Measurements from ENCODE around the gene ACOT7.

Gene ACOT7

DNA sequence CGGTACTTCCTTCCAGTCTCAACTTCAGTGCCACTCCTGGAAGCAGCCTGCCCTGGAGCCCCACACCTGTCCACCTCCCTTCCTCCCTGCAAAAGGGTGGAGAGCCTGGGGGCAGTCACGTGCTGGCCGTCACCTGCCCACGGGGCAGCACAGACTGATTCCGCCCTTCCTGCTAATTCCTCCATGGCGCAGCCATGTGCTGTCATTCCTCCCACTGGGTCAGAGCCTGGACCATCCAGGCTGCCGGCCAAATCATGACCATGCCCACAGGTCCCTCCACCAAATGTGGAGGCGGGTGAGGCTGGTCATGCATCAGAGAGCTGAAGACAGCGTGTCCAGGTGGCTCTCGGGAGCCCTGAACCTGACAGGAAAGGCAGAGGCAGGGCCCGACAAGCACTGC, 108.2 kb downstream of the ACOT7 start:
- DNase-seq (ENCODE audit: low spot score): no peak

DNA sequence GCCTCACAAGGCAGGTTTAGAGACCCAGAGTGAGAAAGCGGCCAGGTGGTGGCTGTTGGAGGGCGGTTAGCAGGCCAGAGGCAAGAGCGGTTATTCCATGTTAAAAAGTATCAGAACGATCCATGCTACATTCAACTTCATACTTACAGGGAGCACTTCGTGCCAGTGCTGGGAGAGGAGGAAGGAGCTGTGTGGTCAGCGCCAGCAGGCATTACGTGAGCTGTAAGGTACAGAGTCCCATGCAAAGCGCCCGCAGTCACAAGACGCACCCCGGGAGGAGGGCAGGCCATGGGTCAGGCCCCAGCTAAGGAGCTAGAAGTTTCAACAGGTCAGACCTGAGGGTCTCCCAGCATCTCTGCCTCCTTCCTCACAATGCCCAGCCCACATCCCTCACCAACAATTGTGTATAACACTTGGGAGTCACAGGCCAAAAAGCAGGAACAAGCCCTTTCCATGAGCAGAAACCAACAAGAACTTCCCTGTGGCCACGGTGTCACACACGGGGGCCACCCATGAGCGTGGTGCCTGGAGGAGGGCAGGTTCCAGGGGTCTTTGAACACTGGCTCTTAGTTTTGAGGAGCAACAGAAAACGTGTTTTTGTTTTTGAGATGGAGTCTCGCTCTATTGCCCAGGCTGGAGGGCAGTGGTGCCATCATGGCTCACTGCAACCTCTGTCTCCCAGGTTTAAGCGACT, 110.8 kb downstream of the ACOT7 start:
- DNase-seq (ENCODE audit: low spot score): no peak

DNA sequence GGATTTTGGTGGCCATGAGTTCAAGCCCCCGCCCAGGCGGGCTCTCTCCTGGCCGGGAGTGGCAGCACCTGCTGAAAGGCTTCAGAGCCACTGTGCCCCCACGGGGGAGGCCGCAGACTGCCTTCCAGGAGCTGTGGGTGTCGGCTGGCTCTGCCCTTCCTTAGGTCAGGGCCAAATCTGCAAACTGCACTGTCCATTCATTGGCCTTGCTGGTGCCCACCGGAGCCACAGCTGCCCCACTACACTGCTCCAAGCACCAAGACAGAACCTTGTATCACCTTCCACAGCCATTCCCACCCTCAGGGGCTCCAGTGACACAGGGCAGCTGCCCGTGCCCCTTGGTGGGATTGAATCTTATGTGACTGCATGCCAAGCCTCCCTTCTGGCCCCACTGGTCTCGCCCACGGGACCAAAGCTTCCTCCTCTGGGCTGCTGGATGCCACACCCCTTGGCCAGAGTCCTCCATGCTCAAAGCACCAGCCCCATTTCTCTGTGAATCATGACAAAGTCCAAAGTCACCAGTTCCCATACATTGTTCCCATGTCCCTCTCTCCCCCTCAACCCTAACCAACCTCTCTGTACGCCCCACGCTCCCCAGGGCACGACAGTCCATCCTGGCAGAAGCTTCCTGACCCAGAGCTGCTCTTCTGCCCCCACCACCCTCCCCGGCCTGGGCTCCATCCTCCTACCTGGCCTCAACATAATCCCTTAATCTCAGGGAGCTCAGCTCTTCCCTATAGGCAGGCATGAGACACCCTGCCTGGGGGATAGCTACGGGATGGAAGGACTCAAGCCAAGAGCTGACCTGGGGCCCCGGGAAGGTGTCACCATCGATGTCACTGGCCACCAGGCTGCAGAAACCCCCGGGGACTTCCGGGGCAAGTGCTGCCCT, 111.8 kb downstream of the ACOT7 start:
- DNase-seq (ENCODE audit: low spot score): no peak

DNA sequence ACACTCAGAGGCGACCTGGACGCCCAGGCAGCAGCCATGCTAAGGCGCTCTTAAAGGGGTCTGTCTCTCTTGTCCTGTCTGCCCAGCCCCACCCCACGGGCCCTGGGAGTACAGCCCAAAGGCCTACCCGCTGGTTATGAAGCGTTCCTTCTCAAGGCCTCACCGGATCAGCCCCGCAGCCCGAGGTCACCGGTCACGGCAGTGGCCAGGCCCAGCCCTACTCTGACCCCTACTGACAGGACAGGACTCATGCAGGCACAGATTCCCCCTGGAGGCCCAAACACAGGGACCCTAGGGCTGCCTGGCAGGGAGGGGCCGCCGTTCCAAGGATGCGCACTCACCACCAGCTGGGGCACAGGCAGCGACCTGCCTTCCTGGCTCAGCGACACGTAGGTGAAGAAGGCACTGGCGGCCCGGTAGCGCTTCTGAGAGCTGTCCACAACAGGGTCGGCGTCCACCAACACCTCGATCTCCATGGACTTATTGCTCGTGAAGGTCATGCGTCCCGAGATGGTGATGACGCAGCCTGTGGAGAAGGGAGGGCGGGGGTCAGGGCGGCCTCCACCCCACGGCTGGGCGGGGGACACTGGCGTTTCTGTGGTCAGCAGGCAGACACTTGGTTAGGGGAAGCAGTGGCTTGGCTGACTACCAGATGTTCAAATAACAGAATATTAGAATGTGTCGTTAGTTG, 112.7 kb downstream of the ACOT7 start:
- DNase-seq (ENCODE audit: low spot score): no peak

DNA sequence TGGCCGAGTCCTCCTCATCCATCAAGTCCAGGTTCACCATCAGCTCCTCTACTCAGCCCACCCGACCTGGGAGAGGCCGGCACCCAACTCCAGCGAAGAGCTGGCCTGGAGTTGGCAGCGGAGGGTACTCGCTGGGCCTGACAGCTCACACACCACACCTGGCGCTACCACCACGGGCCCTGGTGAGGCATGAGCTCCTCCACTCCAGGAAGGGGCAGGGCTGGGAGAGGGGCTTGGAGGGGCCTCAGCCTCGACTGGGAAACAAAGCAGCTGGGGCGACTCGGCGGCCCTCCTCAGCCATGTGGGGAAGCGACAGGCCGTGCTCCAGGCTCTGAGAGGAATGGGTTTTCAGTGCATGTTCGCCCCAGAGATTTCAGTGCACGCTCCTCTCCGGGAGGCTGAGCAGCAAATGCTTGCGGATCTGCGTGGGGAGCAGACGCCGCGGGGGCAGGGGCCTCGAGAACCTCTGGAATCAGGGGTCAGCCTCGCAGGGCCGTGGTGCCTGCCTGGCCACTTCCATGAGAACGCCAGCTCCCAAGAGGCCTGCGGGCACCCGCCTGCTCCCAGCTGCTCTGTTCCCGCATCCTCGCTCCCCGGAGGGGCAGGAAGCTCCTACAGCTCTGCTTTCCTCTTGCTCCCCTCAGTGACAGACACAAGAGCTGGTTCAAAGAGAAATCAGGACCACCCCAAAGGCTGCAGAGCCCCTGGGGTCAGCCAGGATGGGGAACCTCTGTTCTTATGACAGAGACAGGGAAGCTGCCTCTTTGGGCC, 113.8 kb downstream of the ACOT7 start:
- no peak for DNase-seq (ENCODE audit: low spot score)

DNA sequence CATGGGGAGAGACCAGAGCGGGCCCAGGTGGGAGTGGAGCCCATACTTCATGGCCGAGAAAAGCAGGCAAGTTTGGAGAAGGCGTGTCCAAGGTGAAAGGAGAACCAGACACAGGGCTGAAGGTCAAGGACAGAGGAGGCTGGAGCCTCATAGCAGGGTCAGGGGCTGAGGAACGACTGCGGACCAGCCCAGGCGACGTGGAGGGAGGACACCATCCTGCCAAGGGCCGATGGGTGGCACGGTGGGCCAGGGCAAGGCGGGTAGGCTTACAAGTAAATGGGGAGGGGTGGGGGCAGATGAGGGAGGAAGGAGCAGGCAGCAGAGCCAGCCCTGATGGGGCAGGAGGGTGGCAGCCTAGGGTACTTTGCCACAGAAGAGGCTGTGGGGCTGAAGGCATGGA, 114.5 kb downstream of the ACOT7 start:
- DNase-seq (ENCODE audit: low spot score): no peak

DNA sequence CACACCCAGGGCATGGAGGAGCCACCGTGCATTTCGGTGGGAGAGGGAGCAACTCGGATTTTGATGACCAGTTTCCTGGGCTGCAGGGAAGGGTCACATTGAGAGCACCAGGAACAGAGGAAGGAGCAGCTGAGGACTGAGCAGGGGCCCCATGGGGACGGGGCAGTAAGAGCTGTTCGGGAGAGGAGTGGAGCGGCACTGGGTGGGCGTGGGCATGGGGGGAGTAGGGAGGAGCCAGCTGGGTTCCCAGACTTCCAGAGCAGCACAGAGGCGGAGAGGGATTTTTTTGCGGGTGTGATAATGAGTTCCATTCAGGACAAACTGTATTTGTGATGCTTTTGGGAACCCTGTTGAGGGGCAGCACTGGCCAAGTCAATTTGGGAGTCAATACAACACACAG, 115.3 kb downstream of the ACOT7 start:
- DNase-seq (ENCODE audit: low spot score): no peak

DNA sequence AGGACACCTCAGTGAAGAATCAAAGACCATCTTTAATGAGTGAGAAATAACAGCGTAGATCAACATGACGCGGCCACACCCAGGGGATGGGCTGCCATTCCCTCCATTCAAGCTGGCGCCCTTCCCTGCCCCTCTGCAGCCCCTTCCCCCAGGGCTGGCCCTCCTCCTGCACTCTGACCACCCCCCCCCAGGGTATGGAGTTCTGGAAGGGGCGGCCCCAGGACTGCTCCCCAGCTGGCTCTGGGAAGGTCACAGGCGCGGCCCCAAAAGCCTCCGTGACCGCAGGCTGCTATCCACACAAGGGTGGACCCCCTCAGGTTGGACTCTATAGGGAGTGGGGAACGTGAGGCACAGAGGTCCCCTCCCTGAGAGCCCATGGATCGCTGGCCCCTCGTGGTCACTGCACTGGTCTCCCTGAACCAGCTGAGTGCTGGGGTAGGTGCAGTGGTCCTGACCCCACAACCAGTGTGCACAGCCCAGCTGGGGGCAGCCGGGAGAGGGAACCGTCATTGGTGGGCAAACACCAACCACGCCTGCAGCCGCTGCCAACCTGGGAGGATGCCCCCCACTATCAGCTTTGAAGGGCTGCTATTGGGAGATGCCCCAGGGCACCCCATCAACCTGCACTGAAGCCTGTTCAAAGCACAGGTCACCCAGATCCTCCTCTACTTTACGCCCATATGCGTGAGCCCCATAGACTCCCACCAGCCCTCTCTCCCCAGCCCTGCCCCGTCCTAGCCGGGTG, 116.6 kb downstream of the ACOT7 start:
- DNase-seq (ENCODE audit: low spot score): no peak

DNA sequence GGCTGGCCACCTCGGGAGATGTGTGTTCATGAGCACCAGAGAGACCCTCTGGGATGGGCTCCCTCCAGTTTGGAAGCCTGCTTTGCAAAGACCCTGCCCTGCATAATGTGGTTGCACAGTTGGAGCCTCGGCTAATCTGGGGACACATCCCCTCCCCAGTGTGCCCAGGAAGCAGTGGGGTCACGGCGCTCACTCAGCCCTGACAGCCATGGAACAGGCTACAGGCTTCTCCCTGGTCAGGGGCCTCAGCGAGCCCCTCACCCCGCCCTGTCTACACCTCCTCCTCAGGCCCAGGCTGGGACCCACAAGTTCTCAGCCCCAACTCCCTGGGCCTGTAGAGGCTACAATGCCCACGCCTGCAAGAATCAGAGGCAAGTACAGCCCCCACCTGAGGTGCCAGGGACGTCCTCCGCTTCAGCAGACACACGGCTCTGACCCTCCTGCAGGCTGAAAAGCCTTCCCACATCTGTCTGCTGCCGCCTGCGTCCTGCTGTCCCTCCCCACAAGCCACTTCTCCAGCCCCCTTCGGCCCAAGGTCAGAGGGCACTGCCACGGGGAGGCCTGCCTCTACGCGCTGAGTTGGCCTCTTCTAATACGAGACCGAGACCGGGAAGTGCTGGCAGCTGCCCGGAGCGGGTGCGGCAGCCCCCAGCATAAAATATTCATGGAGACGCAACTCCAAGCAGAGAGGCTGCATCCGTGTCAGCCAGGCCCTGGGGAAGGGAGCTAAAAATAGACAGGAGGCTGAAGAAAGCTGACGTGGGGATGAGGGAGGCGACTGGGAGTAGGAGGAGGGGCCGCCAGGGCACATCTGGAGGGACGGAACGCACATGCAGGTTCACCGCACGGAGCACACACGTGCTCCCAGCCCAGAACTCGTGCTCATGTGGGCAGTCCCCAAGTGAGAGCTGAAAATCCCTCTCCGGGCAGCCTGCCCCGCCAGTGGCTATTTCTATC, 117.5 kb downstream of the ACOT7 start:
- no peak for DNase-seq (ENCODE audit: low spot score)

DNA sequence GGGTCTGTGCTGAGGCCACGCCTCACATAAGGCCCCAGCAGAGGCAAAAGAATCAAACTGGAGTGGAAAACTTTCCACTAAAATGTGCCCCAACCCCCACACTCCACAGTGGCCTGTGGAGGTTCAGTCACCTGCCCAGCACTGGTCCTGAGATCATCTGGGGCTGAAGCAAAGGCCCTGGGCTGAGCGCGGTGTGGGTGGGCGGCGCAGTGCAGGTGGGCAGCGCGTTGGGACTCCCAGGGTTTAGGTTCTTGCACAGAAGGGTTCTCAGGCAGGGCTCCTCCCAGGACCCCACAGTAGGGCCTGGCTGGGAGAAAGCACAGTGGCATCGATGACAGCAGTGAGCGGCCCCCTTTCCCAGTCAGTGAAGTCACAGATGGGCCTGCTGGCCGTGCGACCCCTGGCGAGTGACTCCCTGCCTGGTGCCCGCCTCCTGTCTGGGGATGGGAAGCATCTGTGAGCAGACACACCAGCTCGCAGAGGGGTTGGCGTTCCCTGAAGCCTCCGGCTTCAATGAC, 118.9 kb downstream of the ACOT7 start:
- DNase-seq (ENCODE audit: low spot score): no peak

DNA sequence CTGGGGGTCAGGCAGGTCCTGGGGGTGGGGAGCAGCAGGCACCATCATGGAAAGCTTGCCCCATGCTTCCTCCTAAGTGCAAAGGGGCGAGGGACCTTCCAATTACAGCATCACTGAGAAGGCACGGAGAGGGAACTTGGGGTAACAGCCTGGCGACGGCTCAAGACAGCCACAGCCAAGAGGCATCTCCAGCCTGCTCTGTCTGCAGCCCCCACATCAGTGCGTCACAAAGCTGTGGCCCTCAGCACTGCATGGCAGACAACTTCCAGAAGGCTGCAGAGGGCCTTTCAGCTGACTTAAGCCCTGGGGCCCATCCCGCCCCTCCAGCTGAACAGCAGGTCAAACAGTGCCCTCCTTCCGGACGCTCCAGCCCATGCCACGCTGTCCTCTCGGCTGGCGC, 119.5 kb downstream of the ACOT7 start:
- DNase-seq (ENCODE audit: low spot score): no peak

DNA sequence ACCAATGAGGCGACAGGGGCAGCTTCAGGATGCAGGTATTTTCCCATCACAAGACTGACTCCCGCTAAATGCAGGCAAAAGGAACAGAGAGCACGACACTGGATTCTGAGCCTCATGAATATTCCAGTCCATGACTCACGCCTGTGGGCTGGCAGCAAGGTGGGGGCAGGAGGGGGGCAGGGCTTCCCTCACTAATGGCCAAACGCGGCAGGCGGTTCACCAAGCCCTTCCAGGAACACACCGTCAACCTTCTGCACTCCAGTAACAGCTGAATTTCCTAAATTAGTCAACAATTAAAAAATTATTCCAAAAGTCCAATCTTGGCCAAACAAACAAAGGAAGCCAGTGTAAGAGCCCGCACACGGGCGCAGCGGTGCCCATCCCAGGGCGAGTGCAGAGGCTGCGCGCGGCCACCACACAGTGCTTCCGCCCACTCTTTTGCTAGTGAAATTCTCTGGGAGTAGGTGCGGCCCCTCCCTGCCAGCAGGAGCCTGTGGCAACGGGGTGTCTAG, 120.1 kb downstream of the ACOT7 start:
- no peak for DNase-seq (ENCODE audit: low spot score)

DNA sequence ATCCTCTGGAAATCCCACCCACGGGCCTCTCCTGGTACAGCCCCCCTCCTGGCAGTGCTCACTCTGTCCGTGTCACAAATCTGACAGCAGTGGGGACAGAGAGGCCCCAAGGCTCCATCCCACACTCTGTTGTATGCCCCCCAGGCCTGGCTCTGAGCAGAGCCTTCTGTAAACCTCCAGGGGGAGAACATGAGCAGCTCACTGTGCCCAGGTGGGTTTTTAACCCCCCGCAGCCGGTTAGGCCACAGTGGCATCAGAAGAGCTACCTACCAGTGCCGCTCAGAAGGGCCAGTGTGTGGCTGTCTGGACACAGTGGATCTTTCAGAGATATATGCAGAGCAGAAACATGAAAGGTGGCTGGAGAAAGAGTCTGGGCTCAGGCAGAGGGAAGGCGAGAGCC, 120.7 kb downstream of the ACOT7 start:
- no peak for DNase-seq (ENCODE audit: low spot score)

DNA sequence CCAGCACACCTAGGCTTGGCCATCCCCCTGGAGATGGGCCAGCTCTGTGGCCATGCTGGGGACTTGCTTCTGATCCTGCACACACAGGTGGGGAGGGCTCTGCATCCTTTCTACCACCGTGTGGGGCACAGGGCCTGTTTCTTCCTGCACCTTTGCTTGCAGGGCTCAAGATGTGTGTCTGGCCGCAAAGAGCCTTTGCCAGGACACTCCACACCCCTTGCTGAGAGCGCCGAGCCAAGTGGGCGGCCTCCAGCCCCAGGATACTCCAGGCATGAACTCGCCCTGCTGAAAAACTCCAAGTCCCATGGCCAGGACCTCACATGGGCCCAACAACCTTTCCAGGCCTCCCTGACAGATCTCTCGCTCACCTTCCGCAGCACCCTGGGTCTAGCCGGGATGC, 121.1 kb downstream of the ACOT7 start:
- DNase-seq (ENCODE audit: low spot score): no peak

DNA sequence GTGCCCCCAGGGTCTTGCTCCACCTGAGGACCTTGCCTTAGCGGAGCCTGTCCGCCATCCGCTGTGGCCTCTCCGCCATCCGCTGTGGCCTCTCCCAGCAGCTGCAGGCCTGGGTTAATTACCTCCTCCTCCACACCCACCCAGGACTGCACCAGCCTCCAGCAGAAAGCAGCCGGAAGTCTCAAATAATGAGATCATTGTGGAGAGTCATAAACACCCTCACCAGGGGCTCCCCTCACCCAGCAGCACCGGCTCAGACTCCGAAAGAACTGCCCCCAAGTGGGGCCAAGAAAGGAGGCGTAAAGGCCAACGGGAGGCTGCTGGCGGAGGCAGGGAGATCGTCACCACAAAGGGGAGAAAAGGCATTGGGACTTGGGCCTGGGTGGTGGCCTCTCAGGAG, 122.0 kb downstream of the ACOT7 start:
- DNase-seq (ENCODE audit: low spot score): no peak

DNA sequence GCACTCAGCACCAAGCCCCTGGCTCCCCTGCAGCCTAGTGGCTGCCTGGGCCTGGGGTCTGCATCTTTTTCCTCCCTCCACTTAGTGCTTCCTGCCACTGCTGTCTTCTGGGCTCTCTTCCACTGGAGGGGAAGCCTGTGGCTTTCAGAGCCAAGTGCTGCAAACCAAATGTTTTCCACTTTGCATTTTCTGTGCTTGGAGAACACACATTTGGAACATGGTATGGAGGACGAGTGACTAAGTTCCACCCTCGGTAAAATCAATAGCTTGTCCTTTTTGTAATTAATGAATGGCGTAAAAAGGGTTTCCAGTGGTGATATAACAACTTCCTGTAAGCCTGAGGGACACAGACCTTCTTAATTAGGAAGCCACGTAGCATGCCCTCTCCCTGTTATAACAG, 122.6 kb downstream of the ACOT7 start:
- DNase-seq (ENCODE audit: low spot score): no peak

DNA sequence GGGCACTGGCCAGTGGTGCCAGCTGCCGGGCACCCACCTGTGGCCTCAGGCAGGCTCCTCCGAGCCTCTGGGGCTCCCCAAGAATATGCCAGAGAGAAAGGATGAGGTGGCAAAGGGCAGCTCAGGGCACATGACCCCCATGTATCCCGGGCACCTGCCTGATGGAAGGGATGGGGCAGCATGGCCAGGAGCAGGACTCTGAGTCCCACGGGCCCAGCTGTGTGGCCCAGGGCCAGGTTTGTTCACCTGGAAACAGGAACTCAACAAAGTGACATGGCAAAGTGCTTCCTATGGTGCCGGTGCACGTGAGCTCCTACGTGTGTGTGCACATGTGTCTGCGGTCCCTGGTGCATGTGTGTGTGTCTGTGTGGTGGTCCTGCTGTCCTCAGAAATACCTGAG, 123.2 kb downstream of the ACOT7 start:
- no peak for DNase-seq (ENCODE audit: low spot score)

DNA sequence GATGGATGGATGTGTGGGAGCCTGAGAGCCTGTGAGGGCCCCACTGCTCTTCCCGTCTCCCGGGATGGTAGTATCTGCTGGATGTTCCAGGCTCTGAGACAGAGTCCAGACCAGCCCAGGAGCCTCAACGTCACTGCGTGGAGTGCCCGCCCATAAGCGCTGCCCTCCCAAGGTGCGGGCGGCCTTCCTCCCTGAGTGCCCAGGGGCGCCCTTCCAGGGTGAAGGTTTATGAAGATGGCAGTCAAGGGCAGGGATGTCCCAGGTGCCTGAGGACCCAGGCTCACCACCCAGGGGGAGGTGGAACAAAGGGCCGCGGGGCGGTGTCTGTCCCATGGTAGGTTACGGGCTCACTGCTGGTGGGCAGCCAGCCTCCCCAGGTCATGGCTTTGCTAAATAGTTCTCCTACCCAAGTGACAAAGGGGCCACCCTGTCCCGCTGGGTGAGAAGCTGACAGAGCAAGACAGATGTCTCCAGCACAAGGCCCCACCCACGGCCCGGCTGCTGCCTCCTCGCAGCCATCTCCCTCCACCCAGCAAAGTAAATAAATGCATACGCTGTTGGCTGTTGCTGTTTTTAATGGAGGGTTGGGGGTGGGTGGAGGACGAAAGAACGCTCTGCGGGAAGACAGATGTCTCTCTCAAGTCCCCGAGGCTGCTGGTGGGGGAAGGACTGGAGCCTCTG, 123.7 kb downstream of the ACOT7 start:
- no peak for DNase-seq (ENCODE audit: low spot score)

DNA sequence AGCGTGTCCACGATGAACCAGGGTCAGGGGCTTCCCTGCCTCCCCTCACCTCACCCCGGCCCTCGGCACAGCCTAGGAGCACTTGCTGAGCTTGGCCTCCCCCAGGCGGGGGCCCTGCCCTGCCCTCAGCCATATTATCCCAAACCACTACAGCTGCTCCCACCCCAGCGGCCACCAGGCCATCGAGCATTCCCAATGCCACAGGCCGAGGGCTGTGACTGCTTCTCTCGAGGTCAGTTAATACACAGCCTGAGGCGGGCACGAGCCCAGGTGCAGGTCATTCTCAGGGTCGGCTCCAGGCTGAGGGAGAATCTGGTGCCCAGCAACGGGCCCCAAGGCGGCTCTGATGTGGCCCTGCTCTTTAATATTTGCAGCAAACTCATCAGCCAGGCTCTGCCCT, 124.3 kb downstream of the ACOT7 start:
- no peak for DNase-seq (ENCODE audit: low spot score)

Measured in CD4-positive, alpha-beta T cell treated with Interleukin-2 at 100 ng/mL for 4 hours (primary cell).